Spinal cord (tissue), 10 donors: ENCODE data around the gene CLEC16A. TPM values are rescaled to one million over a fixed set of nuclear protein-coding genes. Genes with fewer than 3 reads are reported as not detected.

Source experiments
- DNase-seq, 6 donors: peaks; one replicate each; pipeline versions ENCODE4 v3.0.0 to v3.0.0-alpha.2; 2013 to 2015; ENCODE audit warnings: low spot score in 6 of 6, low read depth in 4 of 6
- H3K27ac ChIP-seq: one replicate; pipeline ENCODE4 v1.5.1; 2013; ENCODE audit warnings: low read depth, low read length, control low read depth
- H3K27me3 ChIP-seq: one replicate; pipeline ENCODE4 v1.6.1; 2013; ENCODE audit warnings: low read length; ENCODE audit not compliant: control insufficient read depth, insufficient read depth
- H3K36me3 ChIP-seq: one replicate; pipeline ENCODE4 v1.6.1; 2013; ENCODE audit warnings: low read length; ENCODE audit not compliant: control insufficient read depth, insufficient read depth
- H3K4me1 ChIP-seq: one replicate; pipeline ENCODE4 v1.6.1; 2013; ENCODE audit warnings: low read length; ENCODE audit not compliant: control insufficient read depth, insufficient read depth
- H3K4me3 ChIP-seq: one replicate; pipeline ENCODE4 v1.5.1; 2013; ENCODE audit warnings: low read depth, low read length, control low read depth
- H3K9me3 ChIP-seq: one replicate; pipeline ENCODE4 v1.6.1; 2013; ENCODE audit warnings: low read length; ENCODE audit not compliant: control insufficient read depth, insufficient read depth
- WGBS: methylation state at CpG from one replicate; pipeline ENCODE4 v1.1.5; 2013; ENCODE audit warnings: missing lambda C conversion rate; ENCODE audit not compliant: insufficient coverage; 5-methylcytosine and 5-hydroxymethylcytosine counted together
- polyA plus RNA-seq, 2 donors: library from polyadenylated mRNA; unstranded; fragments of 120-200 nt; gene quantifications; one replicate each; pipeline ENCODE4 v1.2.1, GENCODE V29; 2013; ENCODE audit not compliant: insufficient read length in 2 of 2
- total RNA-seq, 2 donors: library from RNA; depleted of rRNA in 1 of 2; stranded (reverse); fragments of 120-200 nt in 1 of 2; fragments of >200 nt in 1 of 2; gene quantifications; one replicate each; pipeline versions ENCODE4 v1.2.3 to v1.2.4, GENCODE V29; 2013 to 2014
- donor health status: healthy.

Gene CLEC16A
- total and polyA plus RNA-seq, 4 donors, result 19.5 to 38.4 (median 25.1) TPM

- Histone ChIP-seq H3K4me3 (no peak overlapping the region), H3K4me1 (peaks cover 24% of the 10 kb centered on the region)
- 77% methylated on average over 6 of the region's 12 CpGs for WGBS
Measured at GRCh38 chr16:10972819-10973464, 28.6 kb downstream of the CLEC16A start.

GRCh38 chr16:10976634-10977033 lies 32.3 kb downstream of the CLEC16A start:
- peaks cover 48% of the 10 kb centered on the region for H3K4me1 ChIP-seq
- H3K27me3 ChIP-seq, result no peaks in the 10 kb centered on the region
- peak in 1 of 6 donors; percentile 82 for DNase-seq
- no peak overlapping the region for H3K27ac ChIP-seq
- 27% methylated on average over 2 of the region's 3 CpGs for WGBS
- no peak overlapping the region for H3K4me3 ChIP-seq
- H3K9me3 ChIP-seq, result no peaks in the 10 kb centered on the region
- peaks cover 33% of the 10 kb centered on the region for H3K36me3 ChIP-seq

More at GRCh38 chr16:10972819-10973464, 28.6 kb downstream of the CLEC16A start:
- H3K9me3 ChIP-seq, result no peaks in the 10 kb centered on the region
- DNase-seq, result no peak
- peaks cover 46% of the 10 kb centered on the region for H3K36me3 ChIP-seq
- H3K27ac ChIP-seq, result no peak overlapping the region
- no peaks in the 10 kb centered on the region for H3K27me3 ChIP-seq

- peaks cover 42% of the 10 kb centered on the region for H3K4me1 ChIP-seq
- WGBS, result 68% methylated on average over 6 of the region's 6 CpGs
- H3K36me3 ChIP-seq, result peaks cover 31% of the 10 kb centered on the region
Measured at GRCh38 chr16:10978124-10978523, 33.8 kb downstream of the CLEC16A start.

GRCh38 chr16:10978871-10979446 lies 34.6 kb downstream of the CLEC16A start:
- H3K4me3 ChIP-seq, result no peak overlapping the region
- H3K9me3 ChIP-seq, result no peaks in the 10 kb centered on the region
- peaks cover 42% of the 10 kb centered on the region for H3K4me1 ChIP-seq
- peaks cover 28% of the 10 kb centered on the region for H3K36me3 ChIP-seq
- no peaks in the 10 kb centered on the region for H3K27me3 ChIP-seq
- 38% methylated on average over 10 of the region's 14 CpGs for WGBS
- peak in 1 of 6 donors; percentile 37 for DNase-seq
- peak overlapping the region; percentile 79 for H3K27ac ChIP-seq

More at GRCh38 chr16:10978124-10978523, 33.8 kb downstream of the CLEC16A start:
- Histone ChIP-seq H3K9me3 (no peaks in the 10 kb centered on the region), H3K4me3 (no peak overlapping the region), H3K27me3 (no peaks in the 10 kb centered on the region), H3K27ac (peak overlapping the region; percentile 40)
- DNase-seq, result no peak

- peak overlapping the region; percentile 79 for H3K27ac ChIP-seq
- H3K4me1 ChIP-seq, result peaks cover 44% of the 10 kb centered on the region
- peak in 3 of 6 donors; percentile 38 to 72 (median 66) for DNase-seq
- H3K9me3 ChIP-seq, result no peaks in the 10 kb centered on the region
- H3K4me3 ChIP-seq, result no peak overlapping the region
- 41% methylated on average over 9 of the region's 19 CpGs for WGBS
- H3K27me3 ChIP-seq, result no peaks in the 10 kb centered on the region
- peaks cover 28% of the 10 kb centered on the region for H3K36me3 ChIP-seq
Measured at GRCh38 chr16:10979717-10980601, 35.6 kb downstream of the CLEC16A start.

- Histone ChIP-seq H3K36me3 (peaks cover 27% of the 10 kb centered on the region), H3K4me3 (no peak overlapping the region), H3K9me3 (no peaks in the 10 kb centered on the region), H3K4me1 (peaks cover 44% of the 10 kb centered on the region), H3K27me3 (no peaks in the 10 kb centered on the region), H3K27ac (no peak overlapping the region)
- no CpG with 5 or more reads among the region's 3 CpGs for WGBS
- DNase-seq, result no peak
Measured at GRCh38 chr16:10980813-10981212, 36.4 kb downstream of the CLEC16A start.

- peak in 1 of 6 donors; percentile 35 for DNase-seq
- H3K4me1 ChIP-seq, result peaks cover 40% of the 10 kb centered on the region
- WGBS, result 92% methylated on average over 3 of the region's 4 CpGs
Measured at GRCh38 chr16:10981697-10982216, 37.4 kb downstream of the CLEC16A start.

GRCh38 chr16:10982465-10983150 lies 38.2 kb downstream of the CLEC16A start:
- 72% methylated on average over 8 of the region's 15 CpGs for WGBS
- no peak for DNase-seq
- H3K4me3 ChIP-seq, result no peak overlapping the region
- H3K27ac ChIP-seq, result no peak overlapping the region
- no peaks in the 10 kb centered on the region for H3K9me3 ChIP-seq
- peaks cover 24% of the 10 kb centered on the region for H3K36me3 ChIP-seq
- no peaks in the 10 kb centered on the region for H3K27me3 ChIP-seq
- H3K4me1 ChIP-seq, result peaks cover 31% of the 10 kb centered on the region

More at GRCh38 chr16:10981697-10982216, 37.4 kb downstream of the CLEC16A start:
- Histone ChIP-seq H3K27me3 (no peaks in the 10 kb centered on the region), H3K4me3 (no peak overlapping the region), H3K36me3 (peaks cover 28% of the 10 kb centered on the region), H3K27ac (no peak overlapping the region), H3K9me3 (no peaks in the 10 kb centered on the region)

- Histone ChIP-seq H3K4me1 (peaks cover 27% of the 10 kb centered on the region), H3K27me3 (no peaks in the 10 kb centered on the region), H3K9me3 (no peaks in the 10 kb centered on the region), H3K4me3 (no peak overlapping the region), H3K36me3 (peaks cover 20% of the 10 kb centered on the region), H3K27ac (no peak overlapping the region)
- WGBS, result 94% methylated on average over 8 of the region's 8 CpGs
- no peak for DNase-seq
Measured at GRCh38 chr16:10983159-10983558, 38.8 kb downstream of the CLEC16A start.
